ENCODE results near the gene CST7. TPM values are rescaled to one million over a fixed set of nuclear protein-coding genes. Genes with fewer than 3 reads are reported as not detected.

Gene CST7
- total RNA-seq, 2 donors from 2014 or later, result 5.4 to 10.9 TPM

DNA sequence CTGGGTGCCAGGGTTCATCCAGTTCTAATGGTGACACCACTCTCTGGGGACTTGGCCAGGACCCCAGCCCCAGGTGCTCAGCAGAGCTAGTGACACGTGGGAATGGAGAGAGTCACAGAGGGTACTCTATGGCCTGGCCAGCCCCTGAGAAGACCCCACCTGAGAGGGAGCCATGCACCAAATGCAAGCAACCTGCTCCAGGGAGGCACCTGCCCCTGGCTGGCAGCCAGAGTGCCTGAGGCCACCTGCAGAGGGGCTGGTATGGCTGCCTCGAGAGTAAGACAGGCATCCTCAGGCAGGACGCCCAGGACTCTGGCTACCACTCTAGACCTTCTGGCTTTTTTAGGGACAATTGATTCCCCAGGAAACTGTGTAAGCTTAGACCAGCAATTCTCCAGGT is 38.6 kb upstream of the CST7 start:
- no peak for TF ChIP-seq CTCF (IDR thresholded peaks at IDR 0.05)
- H3K4me1 ChIP-seq (ENCODE audit: control insufficient read depth in 1 of 2, low read depth in 2 of 2), result no peaks in the 10 kb centered on the region
- H3K36me3 ChIP-seq, result no peaks in the 10 kb centered on the region
- H3K4me3 ChIP-seq, result no peak overlapping the region
- no peak for ATAC-seq (ENCODE audit: insufficient number of reproducible peaks, low FRiP score, low read depth)
- H3K27ac ChIP-seq, result no peak overlapping the region
- H3K27me3 ChIP-seq (replicated peaks; ENCODE audit: insufficient read depth), result no peaks in the 10 kb centered on the region
- peaks cover 9% of the 10 kb centered on the region for H3K9me3 ChIP-seq
- DNase-seq (ENCODE audit: low spot score), result no peak

DNA sequence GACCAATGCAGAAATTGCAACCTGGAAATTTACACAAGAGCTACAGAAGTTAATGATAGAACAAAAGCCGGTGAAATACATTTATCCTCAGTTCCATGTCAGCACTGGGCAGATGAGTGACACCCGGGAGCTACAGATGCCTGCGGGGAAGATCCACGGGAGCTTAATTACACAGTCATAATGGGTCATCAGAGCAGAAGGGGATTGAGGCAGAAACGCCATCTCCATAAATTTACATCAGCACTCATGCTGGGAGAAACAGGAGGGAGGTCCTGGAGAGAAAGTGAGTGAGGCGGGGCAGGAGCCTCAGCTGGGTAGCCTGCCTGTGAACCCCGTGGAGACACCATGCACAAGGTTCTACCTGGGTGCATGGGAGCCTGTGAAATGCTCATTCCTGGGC is 37.6 kb upstream of the CST7 start:
- H3K4me1 ChIP-seq (ENCODE audit: control insufficient read depth in 1 of 2, low read depth in 2 of 2), result no peaks in the 10 kb centered on the region
- H3K4me3 ChIP-seq, result no peak overlapping the region
- no peak for ATAC-seq (ENCODE audit: insufficient number of reproducible peaks, low FRiP score, low read depth)
- H3K9me3 ChIP-seq, result peaks cover 9% of the 10 kb centered on the region
- no peak for TF ChIP-seq CTCF (IDR thresholded peaks at IDR 0.05)
- no peaks in the 10 kb centered on the region for H3K27me3 ChIP-seq (replicated peaks; ENCODE audit: insufficient read depth)
- no peak for DNase-seq (ENCODE audit: low spot score)
- H3K27ac ChIP-seq, result no peak overlapping the region
- no peaks in the 10 kb centered on the region for H3K36me3 ChIP-seq

DNA sequence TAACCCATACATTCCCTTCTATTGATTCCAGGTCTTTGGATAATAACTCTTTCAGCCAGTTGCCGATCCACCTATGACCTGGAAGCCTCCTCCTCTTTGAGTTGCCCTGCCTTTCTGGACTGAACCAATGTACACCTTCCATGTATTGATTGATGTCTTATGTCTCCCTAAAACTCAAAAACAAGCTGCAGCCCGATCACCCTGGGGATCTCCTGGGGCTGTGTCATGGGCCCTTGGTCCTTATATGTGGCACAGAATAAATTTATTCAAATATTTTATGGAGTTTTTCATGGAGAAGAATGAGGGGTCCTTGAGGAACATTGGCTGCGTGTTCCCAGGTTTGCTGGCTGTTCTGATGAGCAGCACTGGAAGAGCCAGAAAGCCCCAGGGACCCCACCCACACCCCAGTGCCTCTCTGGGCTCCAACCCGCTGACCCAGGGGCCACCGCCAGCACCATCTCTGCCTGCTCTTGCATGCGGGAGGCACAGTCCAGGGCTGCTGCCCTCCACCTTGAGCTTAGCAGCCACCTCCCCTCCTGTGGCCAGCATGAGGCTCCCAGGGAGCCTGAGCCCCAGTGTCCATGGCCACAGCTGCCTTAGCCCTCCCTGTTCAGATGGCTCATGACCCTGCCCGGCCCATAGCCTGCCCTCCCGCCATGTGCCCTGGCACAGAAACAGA is 36.5 kb upstream of the CST7 start:
- TF ChIP-seq CTCF (IDR thresholded peaks at IDR 0.05), result no peak
- no peaks in the 10 kb centered on the region for H3K27me3 ChIP-seq (replicated peaks; ENCODE audit: insufficient read depth)
- no peak for ATAC-seq (ENCODE audit: insufficient number of reproducible peaks, low FRiP score, low read depth)
- no peaks in the 10 kb centered on the region for H3K4me1 ChIP-seq (ENCODE audit: control insufficient read depth in 1 of 2, low read depth in 2 of 2)
- no peak overlapping the region for H3K27ac ChIP-seq
- no peak for DNase-seq (ENCODE audit: low spot score)
- no peaks in the 10 kb centered on the region for H3K36me3 ChIP-seq
- H3K9me3 ChIP-seq, result peaks cover under 1% of the 10 kb centered on the region
- H3K4me3 ChIP-seq, result no peak overlapping the region

DNA sequence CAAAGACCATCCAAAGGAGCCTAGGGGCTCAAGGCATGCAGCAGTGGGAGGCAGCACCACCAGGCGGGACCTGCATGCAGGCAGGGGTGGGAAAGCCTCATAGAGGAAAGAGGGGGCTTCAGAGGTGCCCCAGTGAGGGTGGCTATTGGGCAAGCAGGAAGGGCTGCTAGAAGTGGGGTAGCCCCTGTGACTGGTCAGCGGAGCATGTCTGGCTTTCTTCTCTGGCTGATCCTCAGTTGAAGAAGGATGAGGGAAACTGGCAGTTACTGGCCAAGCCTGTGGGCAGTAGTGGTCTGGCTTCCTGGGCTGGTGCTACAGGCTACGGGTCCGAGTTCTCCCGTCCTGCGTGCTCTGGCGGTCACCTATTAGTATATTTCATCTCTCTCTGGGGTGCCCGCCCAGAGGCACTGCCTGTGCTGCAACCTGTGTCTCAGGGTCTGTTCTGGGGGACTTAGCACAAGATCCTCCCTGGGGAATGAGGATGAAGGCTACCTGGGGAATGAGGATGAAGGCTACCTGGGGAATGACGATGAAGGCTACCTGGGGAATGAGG is 35.9 kb upstream of the CST7 start:
- H3K27ac ChIP-seq, result no peak overlapping the region
- H3K27me3 ChIP-seq (replicated peaks; ENCODE audit: insufficient read depth), result no peaks in the 10 kb centered on the region
- TF ChIP-seq CTCF (IDR thresholded peaks at IDR 0.05), result no peak
- DNase-seq (ENCODE audit: low spot score), result no peak
- no peaks in the 10 kb centered on the region for H3K9me3 ChIP-seq
- H3K4me1 ChIP-seq (ENCODE audit: control insufficient read depth in 1 of 2, low read depth in 2 of 2), result peaks cover 0 to 2% of the 10 kb centered on the region in 2 donors
- H3K36me3 ChIP-seq, result no peaks in the 10 kb centered on the region
- H3K4me3 ChIP-seq, result no peak overlapping the region
- no peak for ATAC-seq (ENCODE audit: insufficient number of reproducible peaks, low FRiP score, low read depth)

GRCh38 chr20:24914388-24915241 is 34.5 kb upstream of the CST7 start:
- no peaks in the 10 kb centered on the region for H3K27me3 ChIP-seq (replicated peaks; ENCODE audit: insufficient read depth)
- no peak for ATAC-seq (ENCODE audit: insufficient number of reproducible peaks, low FRiP score, low read depth)
- TF ChIP-seq CTCF (IDR thresholded peaks at IDR 0.05), result no peak
- no peaks in the 10 kb centered on the region for H3K36me3 ChIP-seq
- no peak for DNase-seq (ENCODE audit: low spot score)
- H3K4me1 ChIP-seq (ENCODE audit: control insufficient read depth in 1 of 2, low read depth in 2 of 2), result peaks cover 0 to 10% of the 10 kb centered on the region in 2 donors
- no peak overlapping the region for H3K27ac ChIP-seq
- no peaks in the 10 kb centered on the region for H3K9me3 ChIP-seq
- no peak overlapping the region for H3K4me3 ChIP-seq
